KOPT-K1 (cell line): Measurements from ENCODE around the gene PTBP1.

Experiments used
- H3K27ac ChIP-seq: fragments of 200-600 bp; sonication (generic); 2 replicates; pipeline ENCODE4 v1.5.1; 2016; ENCODE audit warnings: antibody characterized with exemption, mild to moderate bottlenecking, low read depth, low read length; ENCODE audit not compliant: poor library complexity, severe bottlenecking
- H3K36me3 ChIP-seq: fragments of 200-600 bp; sonication (generic); 2 replicates; pipeline ENCODE4 v1.5.1; 2017; ENCODE audit warnings: antibody characterized with exemption, mild to moderate bottlenecking, low read length, moderate library complexity; ENCODE audit not compliant: insufficient read depth
- H3K9me3 ChIP-seq: fragments of 200-600 bp; sonication (generic); 2 replicates; pipeline ENCODE4 v1.5.1; 2017; ENCODE audit warnings: antibody characterized with exemption, low read length, mild to moderate bottlenecking; ENCODE audit not compliant: insufficient read depth, poor library complexity, severe bottlenecking

Gene PTBP1

GRCh38 chr19:764301-764700 is 33.0 kb upstream of the PTBP1 start:
- H3K36me3 ChIP-seq, result no peaks in the 10 kb centered on the region
- no peaks in the 10 kb centered on the region for H3K9me3 ChIP-seq
- H3K27ac ChIP-seq, result no peak overlapping the region

DNA sequence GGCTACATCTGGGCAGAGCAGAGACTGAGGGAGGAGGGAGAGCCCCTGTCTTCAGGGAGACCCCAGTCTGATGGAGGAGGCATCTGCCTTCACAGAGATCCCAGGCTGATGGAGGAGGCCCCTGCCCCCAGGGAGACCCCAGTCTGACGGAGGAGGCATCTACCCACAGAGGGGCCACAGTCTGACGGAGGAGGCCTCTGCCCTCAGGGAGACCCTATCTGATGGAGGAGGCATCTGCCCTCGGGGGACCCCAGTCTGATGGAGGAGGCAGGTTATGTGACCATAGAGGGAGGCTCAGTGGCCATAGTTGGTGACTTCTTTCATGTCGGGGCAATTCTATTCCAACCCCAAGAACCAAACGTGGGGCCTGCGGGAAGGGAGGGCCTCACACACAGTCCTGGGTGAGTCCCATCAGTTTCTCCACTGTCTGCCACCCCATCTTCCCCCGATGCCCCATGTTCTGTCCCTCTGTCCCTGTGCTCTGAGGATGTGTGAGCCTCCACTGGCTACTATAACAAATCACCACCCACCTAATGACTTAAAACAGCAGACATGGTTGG is 32.0 kb upstream of the PTBP1 start:
- H3K36me3 ChIP-seq, result no peaks in the 10 kb centered on the region
- H3K27ac ChIP-seq, result no peak overlapping the region
- no peaks in the 10 kb centered on the region for H3K9me3 ChIP-seq

- Histone ChIP-seq H3K27ac (no peak overlapping the region), H3K9me3 (no peaks in the 10 kb centered on the region), H3K36me3 (no peaks in the 10 kb centered on the region)
Observed at GRCh38 chr19:768424-768823, 28.8 kb upstream of the PTBP1 start.

DNA sequence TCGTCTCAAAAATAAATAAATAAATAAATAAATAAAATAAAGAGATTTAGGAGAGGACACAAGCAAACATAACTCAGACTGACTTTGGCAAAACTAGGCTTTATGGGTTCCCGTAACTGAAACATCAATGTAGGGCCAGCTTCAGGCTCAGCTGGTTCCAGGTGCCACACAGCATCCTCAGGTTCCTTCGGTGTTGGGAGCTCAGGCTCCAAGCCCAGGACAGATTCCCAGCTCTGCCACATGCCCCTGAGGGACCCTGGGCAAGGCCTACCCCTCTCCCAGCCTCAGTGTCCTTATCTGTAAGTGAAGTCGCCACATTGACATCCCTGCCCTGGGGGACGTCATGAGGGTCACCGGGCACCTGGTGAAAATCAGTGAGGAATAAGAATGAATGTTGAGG is 27.6 kb upstream of the PTBP1 start:
- no peak overlapping the region for H3K27ac ChIP-seq
- no peaks in the 10 kb centered on the region for H3K36me3 ChIP-seq
- no peaks in the 10 kb centered on the region for H3K9me3 ChIP-seq

- H3K27ac ChIP-seq, result no peak overlapping the region
- H3K9me3 ChIP-seq, result no peaks in the 10 kb centered on the region
- H3K36me3 ChIP-seq, result no peaks in the 10 kb centered on the region
Observed at GRCh38 chr19:771332-771785, 25.9 kb upstream of the PTBP1 start.

GRCh38 chr19:772063-772462 is 25.2 kb upstream of the PTBP1 start:
- H3K36me3 ChIP-seq, result no peaks in the 10 kb centered on the region
- no peaks in the 10 kb centered on the region for H3K9me3 ChIP-seq
- H3K27ac ChIP-seq, result no peak overlapping the region

DNA sequence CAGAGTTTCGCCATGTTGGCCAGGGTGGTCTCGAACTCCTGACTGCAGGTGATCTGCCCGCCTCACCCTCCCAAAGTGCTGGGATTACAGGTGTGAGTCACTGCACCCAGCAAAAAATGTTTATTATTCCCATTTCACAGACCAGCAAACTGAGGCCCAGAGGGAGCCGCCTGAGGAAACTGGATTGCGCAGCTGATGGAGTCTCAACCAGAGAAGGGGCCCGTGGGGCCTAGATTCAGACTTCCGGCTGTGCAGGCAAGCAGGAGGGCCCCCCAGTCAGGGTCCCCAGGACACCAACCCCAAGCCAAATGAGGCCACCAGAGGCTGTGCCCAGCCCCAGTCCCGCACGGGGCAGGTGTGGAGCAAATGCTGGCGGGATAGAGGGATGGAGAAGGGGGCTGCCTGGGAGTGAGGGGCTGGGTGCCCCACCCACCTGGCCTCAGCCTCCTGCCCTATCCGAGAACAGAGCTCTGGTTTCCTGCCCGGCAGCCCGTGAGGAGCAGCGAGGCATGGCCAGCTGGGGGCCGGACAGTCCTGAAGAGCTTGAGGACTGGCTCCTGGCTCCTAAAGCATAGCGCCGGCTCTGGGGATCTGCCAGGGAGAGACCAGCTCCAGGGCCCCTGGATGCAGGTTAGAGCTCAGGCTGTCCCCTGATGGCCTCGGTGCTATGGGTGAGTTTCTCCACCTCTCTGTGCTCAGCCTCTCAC is 24.4 kb upstream of the PTBP1 start:
- Histone ChIP-seq H3K9me3 (no peaks in the 10 kb centered on the region), H3K27ac (no peak overlapping the region), H3K36me3 (no peaks in the 10 kb centered on the region)

GRCh38 chr19:776549-776948 is 20.7 kb upstream of the PTBP1 start:
- Histone ChIP-seq H3K36me3 (no peaks in the 10 kb centered on the region), H3K9me3 (no peaks in the 10 kb centered on the region), H3K27ac (no peak overlapping the region)

GRCh38 chr19:778910-779653 is 18.2 kb upstream of the PTBP1 start:
- H3K9me3 ChIP-seq, result no peaks in the 10 kb centered on the region
- no peak overlapping the region for H3K27ac ChIP-seq
- no peaks in the 10 kb centered on the region for H3K36me3 ChIP-seq

DNA sequence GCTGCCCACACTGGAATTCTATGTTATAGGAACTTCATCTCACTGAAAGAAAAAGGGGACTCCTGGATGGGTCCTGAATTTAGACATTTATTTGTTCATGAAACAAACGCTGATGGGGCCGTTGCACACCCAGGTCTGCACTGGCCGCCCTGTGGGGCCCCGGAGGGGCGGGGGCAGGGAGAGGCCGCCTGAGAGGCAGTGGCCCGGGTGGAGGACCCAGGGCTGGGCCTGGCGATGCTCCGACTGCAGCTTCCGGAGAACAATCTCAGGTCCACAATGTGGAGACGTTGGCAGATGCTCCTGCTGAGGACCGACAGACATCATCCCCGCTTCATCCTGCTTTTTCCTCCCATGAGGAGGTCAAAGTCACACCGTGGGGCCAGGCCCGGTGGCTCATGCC is 16.3 kb upstream of the PTBP1 start:
- H3K9me3 ChIP-seq, result no peaks in the 10 kb centered on the region
- no peaks in the 10 kb centered on the region for H3K36me3 ChIP-seq
- H3K27ac ChIP-seq, result no peak overlapping the region

GRCh38 chr19:781800-782184 is 15.5 kb upstream of the PTBP1 start:
- Histone ChIP-seq H3K36me3 (no peaks in the 10 kb centered on the region), H3K27ac (no peak overlapping the region), H3K9me3 (no peaks in the 10 kb centered on the region)

- no peaks in the 10 kb centered on the region for H3K36me3 ChIP-seq
Observed at GRCh38 chr19:782185-782877, 14.9 kb upstream of the PTBP1 start.

DNA sequence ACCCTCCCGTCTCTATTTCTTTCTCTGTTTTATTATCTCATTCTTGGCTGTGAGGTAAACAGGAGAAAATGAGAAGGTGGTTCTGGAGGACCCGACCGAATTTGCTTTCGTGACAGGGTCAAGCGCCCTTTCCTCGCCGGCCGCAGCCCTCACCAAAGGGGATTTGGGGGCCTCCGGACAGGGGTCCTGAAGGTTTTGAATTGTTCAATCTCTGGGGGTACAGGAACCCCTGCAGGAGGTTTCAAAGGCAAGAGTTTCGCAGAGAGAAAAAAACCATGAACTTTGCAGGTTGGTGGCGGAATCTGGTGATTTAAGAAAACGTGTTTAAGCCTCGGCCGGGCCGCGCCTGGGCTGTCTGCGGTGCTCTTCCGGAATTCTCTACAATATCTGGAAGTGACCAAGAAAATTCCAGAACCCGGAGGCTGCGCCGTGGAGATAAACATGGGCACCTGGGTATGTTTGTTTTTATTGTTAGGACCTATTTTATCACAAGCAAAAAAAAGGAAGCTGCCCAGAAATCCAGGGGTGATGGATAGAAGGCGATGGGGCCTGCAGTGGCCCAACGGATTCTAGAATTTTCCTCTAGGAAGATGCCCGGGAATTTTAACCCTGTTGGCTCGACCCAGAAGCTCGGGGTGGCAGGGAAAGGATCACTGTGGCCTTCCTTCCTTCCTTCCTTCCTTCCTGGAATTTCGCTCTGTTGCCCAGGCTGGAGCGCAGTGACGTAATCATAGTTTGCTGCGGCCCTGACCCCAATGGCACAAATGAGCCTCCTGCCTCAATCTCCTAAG is 14.2 kb upstream of the PTBP1 start:
- no peaks in the 10 kb centered on the region for H3K36me3 ChIP-seq
- H3K9me3 ChIP-seq, result no peaks in the 10 kb centered on the region
- H3K27ac ChIP-seq, result no peak overlapping the region

More at GRCh38 chr19:782185-782877, 14.9 kb upstream of the PTBP1 start:
- no peaks in the 10 kb centered on the region for H3K9me3 ChIP-seq
- H3K27ac ChIP-seq, result no peak overlapping the region

DNA sequence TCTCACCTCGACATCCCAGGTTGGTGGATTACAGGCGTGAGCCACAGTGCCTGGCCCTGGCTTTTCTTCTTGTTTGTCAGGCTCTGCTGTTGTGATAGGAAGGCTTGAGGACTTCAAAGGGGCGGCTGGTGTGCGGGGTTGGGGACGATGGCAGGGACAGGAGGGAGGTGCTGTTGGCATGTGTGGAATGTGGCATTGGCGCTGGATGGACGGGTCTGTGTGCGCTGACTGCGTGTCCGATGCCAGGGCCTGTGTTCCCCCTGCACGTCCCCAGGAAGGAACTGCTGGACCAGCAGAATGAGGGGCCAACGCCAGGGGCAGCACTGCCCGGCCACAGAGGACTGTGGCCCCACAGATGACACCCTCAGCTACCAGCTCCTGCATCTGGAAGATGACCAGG is 12.7 kb upstream of the PTBP1 start:
- Histone ChIP-seq H3K36me3 (no peaks in the 10 kb centered on the region), H3K27ac (no peak overlapping the region)

More for the DNA sequence above, 12.7 kb upstream of the PTBP1 start:
- no peaks in the 10 kb centered on the region for H3K9me3 ChIP-seq
